PFSK-1 (cell line): ENCODE measurements around the gene OPN4.

Experiments
- FOXP2 ChIP-seq: optimal IDR thresholded peaks from 2 replicates; pipeline ENCODE3; 2011; ENCODE audit warnings: borderline replicate concordance, control low read depth, inconsistent platforms; ENCODE audit not compliant: insufficient read depth; ENCODE audit errors: extremely low read length, extremely low read depth
- POLR2AphosphoS5 ChIP-seq: IDR thresholded peaks from 2 replicates; pipeline ENCODE4 v1.6.1; 2012; ENCODE audit warnings: low read depth, mild to moderate bottlenecking, control low read depth, low read length, moderate library complexity
- REST ChIP-seq, 2 experiments: IDR thresholded peaks; 2 replicates each; pipeline versions ENCODE4 v1.6.1 to v1.8.0; 2011 to 2012; ENCODE audit warnings: low read depth in 2 of 2, low read length in 2 of 2, control low read depth in 1 of 2, inconsistent platforms in 1 of 2, mild to moderate bottlenecking in 1 of 2, moderate library complexity in 1 of 2; ENCODE audit not compliant: insufficient read depth in 1 of 2
- SIN3A ChIP-seq: IDR thresholded peaks from 2 replicates; pipeline ENCODE4 v1.6.1; 2012; ENCODE audit warnings: mild to moderate bottlenecking, low read length, moderate library complexity, borderline replicate concordance; ENCODE audit not compliant: insufficient read depth
- TAF1 ChIP-seq: IDR thresholded peaks from 2 replicates; pipeline ENCODE4 v1.6.1; 2012; ENCODE audit warnings: low read length, control low read depth, borderline replicate concordance; ENCODE audit not compliant: insufficient read depth

Gene OPN4

DNA sequence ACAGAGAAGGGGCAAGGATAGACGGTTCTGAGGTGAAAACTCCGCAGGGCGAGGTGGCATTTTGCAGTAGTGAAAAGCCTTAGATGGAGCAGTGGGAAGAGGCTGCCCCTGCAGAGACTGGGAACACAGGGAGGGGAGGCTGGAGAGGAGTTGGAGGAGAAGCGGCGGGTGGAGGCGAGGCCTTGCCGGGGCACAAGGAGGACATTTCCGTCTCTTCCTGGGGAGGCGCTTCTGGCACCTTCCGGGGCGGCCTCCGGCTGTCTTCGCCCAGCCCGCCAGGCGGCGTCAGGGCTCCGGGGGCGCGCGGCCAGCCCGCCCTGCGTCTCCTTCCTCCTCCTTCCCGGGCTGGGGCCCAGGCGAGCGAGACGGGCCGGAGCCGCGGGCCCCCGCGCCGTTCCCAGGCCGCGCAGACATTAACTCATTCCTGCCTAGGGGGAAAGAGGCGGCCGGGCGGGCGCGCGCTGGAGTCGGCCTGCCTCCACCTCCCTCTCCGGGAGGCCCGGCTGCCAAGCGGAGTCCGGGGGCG is 56.7 kb downstream of the OPN4 start:
- TF ChIP-seq SIN3A (no peak), POLR2AphosphoS5 (peak; percentile 54)

DNA sequence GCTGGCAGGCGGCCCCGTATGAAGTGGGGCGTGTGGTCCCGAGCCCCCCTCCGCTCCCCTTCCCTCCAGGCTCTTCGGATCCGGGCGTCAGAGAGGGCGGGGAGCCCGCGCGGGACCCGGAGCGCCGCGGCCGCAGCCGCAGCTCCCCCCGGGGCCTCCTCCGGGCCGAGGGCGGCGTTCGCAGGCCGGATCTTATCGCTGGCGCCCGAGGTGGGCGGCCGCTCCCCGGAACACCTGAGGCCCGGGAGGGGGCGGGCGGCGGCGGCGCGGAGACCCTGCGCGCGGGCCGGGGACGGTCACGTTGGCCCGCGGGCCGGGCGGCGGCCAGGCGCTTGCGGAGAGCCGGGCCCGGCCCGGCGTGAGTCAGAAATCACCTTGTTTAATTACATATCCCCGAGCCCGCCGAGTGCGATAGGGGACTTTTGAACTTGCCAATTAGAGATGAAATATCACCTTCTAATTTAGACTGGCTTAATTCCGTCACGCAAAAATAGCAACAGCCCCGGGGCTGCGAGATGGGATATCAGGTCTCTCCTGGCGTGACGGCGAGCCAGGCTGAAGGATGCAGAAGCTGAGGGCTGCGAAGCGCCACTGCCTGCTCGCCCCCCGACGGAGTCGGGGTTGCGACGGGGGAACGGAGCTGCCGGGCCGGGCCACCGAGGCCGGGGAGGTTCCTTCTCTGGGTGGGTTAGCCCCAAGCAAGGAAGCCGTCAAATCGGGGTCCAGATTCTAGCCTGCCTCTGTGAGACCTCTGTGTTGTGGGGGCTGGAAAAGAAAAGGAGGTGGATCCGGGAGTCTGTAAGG is 57.4 kb downstream of the OPN4 start:
- TF ChIP-seq SIN3A (no peak), FOXP2 (no peak), POLR2AphosphoS5 (no peak), TAF1 (no peak)

DNA sequence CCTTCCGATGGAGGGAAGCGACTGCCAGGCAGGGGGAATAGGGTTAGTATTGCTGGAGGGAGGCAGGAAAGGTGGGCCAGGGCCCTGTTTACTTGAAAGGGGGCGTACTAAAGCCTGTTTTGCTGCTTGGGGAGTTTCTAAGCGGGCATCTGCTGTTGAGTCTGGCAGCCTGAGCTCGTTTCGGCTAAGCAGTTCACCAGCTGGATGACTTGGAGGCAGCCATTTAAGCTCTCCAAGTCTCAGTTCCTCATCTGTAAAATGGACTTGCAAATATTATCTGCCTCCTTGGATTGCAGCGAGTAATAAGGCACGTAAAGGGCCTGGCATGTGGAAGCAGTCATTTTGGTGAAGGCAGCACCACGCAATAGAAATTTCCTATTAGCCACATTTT is 58.0 kb downstream of the OPN4 start:
- no peak for TF ChIP-seq FOXP2

- no peak for TF ChIP-seq FOXP2
- no peak for TF ChIP-seq TAF1
- TF ChIP-seq REST (IDR thresholded peaks at IDR 0.05; ENCODE audit: insufficient read depth in 1 of 2, low read depth in 2 of 2, low read length in 2 of 2), result no peak
- TF ChIP-seq POLR2AphosphoS5, result no peak
- no peak for TF ChIP-seq SIN3A
Observed at GRCh38 chr10:86715156-86715795, 60.9 kb downstream of the OPN4 start.

DNA sequence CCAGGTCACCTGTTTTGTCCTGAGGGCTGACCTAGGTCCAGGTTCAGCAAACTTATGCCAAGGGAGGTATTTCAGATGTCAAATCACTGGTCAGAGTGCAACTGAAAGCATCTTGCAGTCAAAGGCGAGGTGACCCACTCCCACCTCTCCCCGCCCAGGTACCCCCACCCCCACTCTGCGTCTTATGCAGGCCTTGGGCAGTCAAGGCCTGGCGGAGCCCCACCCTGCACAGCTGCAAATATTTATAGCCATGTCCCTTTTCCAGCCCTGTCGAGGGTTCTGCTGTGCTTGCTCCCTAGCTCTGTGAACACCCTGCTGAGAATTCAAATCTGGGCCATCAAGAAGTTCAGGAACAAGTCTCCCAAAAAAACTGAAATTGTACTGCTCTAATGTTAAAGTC is 61.5 kb downstream of the OPN4 start:
- TF ChIP-seq POLR2AphosphoS5 (no peak), SIN3A (no peak), TAF1 (no peak), REST (IDR thresholded peaks at IDR 0.05; ENCODE audit: insufficient read depth in 1 of 2, low read depth in 2 of 2, low read length in 2 of 2) (no peak), FOXP2 (no peak)
